H9 (cell line): Measurements from ENCODE around the gene BRSK2. TPM values are rescaled to one million over a fixed set of nuclear protein-coding genes. Genes with fewer than 3 reads are reported as not detected.

ENCODE experiments used
- DNase-seq: peaks from one replicate; pipeline ENCODE4 v3.0.0-alpha.2; 2017
- H2AFZ ChIP-seq: one replicate; pipeline ENCODE4 v1.6.1; 2013; ENCODE audit warnings: mild to moderate bottlenecking, low read length, control low read depth, moderate library complexity
- H2AK5ac ChIP-seq: 2 replicates; pipeline ENCODE4 v1.6.1; 2013; ENCODE audit warnings: low read length, control low read depth, mixed read lengths; ENCODE audit not compliant: insufficient read length
- H2BK120ac ChIP-seq: one replicate; pipeline ENCODE4 v1.6.1; 2013; ENCODE audit warnings: low read depth, mild to moderate bottlenecking, low read length, control low read depth, inconsistent platforms; ENCODE audit not compliant: poor library complexity, severe bottlenecking
- H2BK12ac ChIP-seq: 2 replicates; pipeline ENCODE4 v1.6.1; 2013; ENCODE audit warnings: low read length, control low read depth, mixed read lengths, low read depth; ENCODE audit not compliant: insufficient read length
- H2BK15ac ChIP-seq: 2 replicates; pipeline ENCODE4 v1.6.1; 2013; ENCODE audit warnings: low read depth, low read length, control low read depth
- H2BK20ac ChIP-seq: one replicate; pipeline ENCODE4 v1.6.1; 2013; ENCODE audit warnings: low read depth, mild to moderate bottlenecking, low read length, control low read depth, inconsistent platforms; ENCODE audit not compliant: poor library complexity, severe bottlenecking
- H2BK5ac ChIP-seq: 2 replicates; pipeline ENCODE4 v1.6.1; 2013; ENCODE audit warnings: low read length, control low read depth, mixed read lengths; ENCODE audit not compliant: insufficient read length
- H3K14ac ChIP-seq: 2 replicates; pipeline ENCODE4 v1.6.1; 2013; ENCODE audit warnings: low read length, control low read depth; ENCODE audit not compliant: insufficient read depth
- H3K18ac ChIP-seq: 2 replicates; pipeline ENCODE4 v1.6.1; 2013; ENCODE audit warnings: low read depth, mild to moderate bottlenecking, mixed read lengths, low read length, control low read depth; ENCODE audit not compliant: insufficient read length
- H3K23ac ChIP-seq: 2 replicates; pipeline ENCODE4 v1.6.1; 2013; ENCODE audit warnings: low read length, control low read depth, mixed read lengths, low read depth; ENCODE audit not compliant: insufficient read length
- H3K23me2 ChIP-seq: 2 replicates; pipeline ENCODE4 v1.6.1; 2013; ENCODE audit warnings: low read depth, mild to moderate bottlenecking, mixed read lengths, low read length, control low read depth; ENCODE audit not compliant: insufficient read length, poor library complexity, severe bottlenecking
- H3K27ac ChIP-seq: 2 replicates; pipeline ENCODE4 v1.5.1; 2013; ENCODE audit warnings: low read length, control low read depth, mixed read lengths, low read depth; ENCODE audit not compliant: insufficient read length
- H3K27me3 ChIP-seq: 2 replicates; pipeline ENCODE4 v1.6.1; 2013; ENCODE audit warnings: low read length, control low read depth, inconsistent platforms; ENCODE audit not compliant: insufficient read depth
- H3K4ac ChIP-seq: 2 replicates; pipeline ENCODE4 v1.6.1; 2013; ENCODE audit warnings: low read depth, mild to moderate bottlenecking, control low read depth, inconsistent platforms, low read length, moderate library complexity
- H3K4me1 ChIP-seq: 2 replicates; pipeline ENCODE4 v1.6.1; 2013; ENCODE audit warnings: low read length, control low read depth, inconsistent platforms; ENCODE audit not compliant: insufficient read depth
- H3K4me2 ChIP-seq: 2 replicates; pipeline ENCODE4 v1.6.1; 2013; ENCODE audit warnings: low read length, control low read depth, mixed read lengths; ENCODE audit not compliant: insufficient read length, insufficient read depth
- H3K56ac ChIP-seq: 2 replicates; pipeline ENCODE4 v1.6.1; 2013; ENCODE audit warnings: low read depth, mild to moderate bottlenecking, mixed read lengths, low read length, control low read depth; ENCODE audit not compliant: insufficient read length
- H3K79me1 ChIP-seq: 2 replicates; pipeline ENCODE4 v1.6.1; 2013; ENCODE audit warnings: low read depth, mild to moderate bottlenecking, moderate library complexity, low read length, control low read depth, inconsistent platforms; ENCODE audit not compliant: insufficient read depth, poor library complexity, severe bottlenecking
- H3K79me2 ChIP-seq: 2 replicates; pipeline ENCODE4 v1.6.1; 2013; ENCODE audit warnings: low read length, control low read depth, inconsistent platforms; ENCODE audit not compliant: insufficient read depth
- H3K9ac ChIP-seq: 2 replicates; pipeline ENCODE4 v1.6.1; 2013; ENCODE audit warnings: low read length, control low read depth, mixed read lengths; ENCODE audit not compliant: insufficient read length; ENCODE audit errors: extremely low read depth
- H3K9me3 ChIP-seq: one replicate; pipeline ENCODE4 v1.6.1; 2013; ENCODE audit warnings: low read depth, low read length, inconsistent platforms; ENCODE audit not compliant: control insufficient read depth
- H3T11ph ChIP-seq: one replicate; pipeline ENCODE4 v1.6.1; 2013; ENCODE audit warnings: mild to moderate bottlenecking, low read length, control low read depth, inconsistent platforms
- H4K20me1 ChIP-seq: one replicate; pipeline ENCODE4 v1.6.1; 2013; ENCODE audit not compliant: control insufficient read depth, insufficient read length, insufficient read depth
- H4K5ac ChIP-seq: 2 replicates; pipeline ENCODE4 v1.6.1; 2013; ENCODE audit warnings: low read depth, mild to moderate bottlenecking, mixed read lengths, low read length, control low read depth; ENCODE audit not compliant: insufficient read length
- H4K8ac ChIP-seq: replicated peaks from 2 replicates; pipeline ENCODE4 v1.6.1; 2013; ENCODE audit warnings: low read length, control low read depth, mixed read lengths, low read depth; ENCODE audit not compliant: insufficient read length
- H4K91ac ChIP-seq: 2 replicates; pipeline ENCODE4 v1.6.1; 2013; ENCODE audit warnings: low read depth, mild to moderate bottlenecking, moderate library complexity, mixed read lengths, low read length, control low read depth; ENCODE audit not compliant: insufficient read length
- H3K27ac Mint-ChIP-seq, 3 experiments: 2 replicates in 2 of 3; 3 replicates in 1 of 3; pipeline ENCODE4 v1.8.0; 2020 to 2021; ENCODE audit warnings: mixed read lengths in 3 of 3, mild to moderate bottlenecking in 1 of 3, moderate library complexity in 1 of 3
- H3K27me3 Mint-ChIP-seq: 2 replicates; pipeline ENCODE4 v1.8.0; 2021; ENCODE audit warnings: low read depth, mild to moderate bottlenecking, moderate library complexity, mixed read lengths
- H3K36me3 Mint-ChIP-seq, 3 experiments: 2 replicates in 2 of 3; 3 replicates in 1 of 3; pipeline ENCODE4 v1.8.0; 2020 to 2021; ENCODE audit warnings: low read depth in 3 of 3, mixed read lengths in 3 of 3; ENCODE audit not compliant: insufficient read depth in 1 of 3
- H3K4me1 Mint-ChIP-seq, 2 experiments: 2 replicates each; pipeline ENCODE4 v1.8.0; 2020; ENCODE audit warnings: mixed read lengths in 2 of 2
- H3K4me3 Mint-ChIP-seq, 2 experiments: 2 replicates in 1 of 2; 3 replicates in 1 of 2; pipeline ENCODE4 v1.8.0; 2020 to 2021; ENCODE audit warnings: mild to moderate bottlenecking in 2 of 2, mixed read lengths in 2 of 2, moderate library complexity in 1 of 2
- H3K9me3 Mint-ChIP-seq, 2 experiments: 2 replicates in 1 of 2; 3 replicates in 1 of 2; pipeline ENCODE4 v1.8.0; 2020; ENCODE audit warnings: mild to moderate bottlenecking in 2 of 2, mixed read lengths in 2 of 2, moderate library complexity in 1 of 2
- CTCF ChIP-seq: fragments of 200-600 bp; sonication (generic); conservative IDR thresholded peaks from 3 replicates; pipeline ENCODE4 v1.8.0; 2021; ENCODE audit warnings: antibody characterized with exemption, mild to moderate bottlenecking
- WGBS: extraction: QIAGEN DNeasy Blood & Tissue Kit; methylation state at CpG from one replicate; pipeline ENCODE4 v1.1.7; 2013; ENCODE audit warnings: missing lambda C conversion rate, low lambda C conversion rate, mixed read lengths; ENCODE audit not compliant: insufficient read length; ENCODE audit errors: extremely low coverage; 5-methylcytosine and 5-hydroxymethylcytosine counted together
- total RNA-seq: library from RNA; stranded (reverse); gene quantifications from 2 replicates; pipeline ENCODE4 v1.2.1, GENCODE V29; 2021

BRSK2 gene
- total RNA-seq, 1 experiment from 2014 or later: 28.4 TPM

DNA sequence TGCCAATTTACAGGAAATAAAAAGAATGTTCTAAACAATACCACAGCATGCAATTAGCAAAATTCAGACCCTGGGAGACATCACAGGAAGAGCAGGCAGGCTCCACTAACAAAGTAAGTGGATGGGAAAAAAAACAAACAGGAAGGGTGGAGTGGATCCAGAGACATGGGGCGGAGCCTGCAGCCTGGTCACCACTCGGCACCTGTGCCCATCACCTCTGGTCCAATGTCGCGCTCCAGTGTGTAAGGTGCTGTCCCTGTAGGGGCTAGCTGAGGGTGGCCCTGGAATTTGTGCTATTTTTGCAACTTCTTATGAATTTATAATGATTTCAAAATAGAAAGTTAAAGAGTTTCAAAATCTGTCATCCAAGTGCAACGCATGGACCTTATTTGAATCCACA is 107.9 kb downstream of the BRSK2 start:
- Histone ChIP-seq H3K79me2 (no peaks in the 10 kb centered on the region; the same call in 1 of the 2 replicates), H3K27me3 (no peaks in the 10 kb centered on the region), H2AK5ac (no peak overlapping the region), H3K9ac (no peak overlapping the region), H4K20me1 (peaks cover 2% of the 10 kb centered on the region), H3K18ac (no peak overlapping the region), H2BK20ac (no peak overlapping the region), H2BK120ac (no peak overlapping the region), H3K14ac (no peak overlapping the region), H3K23me2 (no peaks in the 10 kb centered on the region), H3T11ph (no peak overlapping the region), H3K4me2 (no peak overlapping the region), H4K8ac (no peak overlapping the region), H3K27ac (no peak overlapping the region), H4K91ac (no peak overlapping the region), H3K56ac (no peak overlapping the region), H2BK5ac (no peak overlapping the region), H3K9me3 (no peaks in the 10 kb centered on the region), H2BK12ac (no peak overlapping the region), H3K4ac (no peak overlapping the region), H4K5ac (no peak overlapping the region), H3K79me1 (peaks cover 3% of the 10 kb centered on the region), H2BK15ac (no peak overlapping the region), H2AFZ (no peak overlapping the region), H3K23ac (no peak overlapping the region), H3K4me1 (no peaks in the 10 kb centered on the region)
- peaks cover 8 to 15% of the 10 kb centered on the region in 2 experiments; a peak in 4 of 5 replicates for H3K9me3 Mint-ChIP-seq
- peaks cover 11 to 19% of the 10 kb centered on the region in 2 experiments for H3K4me1 Mint-ChIP-seq
- WGBS: no CpG with 5 or more reads among the region's 5 CpGs
- H3K27me3 Mint-ChIP-seq: peaks cover 4% of the 10 kb centered on the region
- H3K27ac Mint-ChIP-seq: no peak overlapping the region; a peak in 1 of 7 replicates
- no peak overlapping the region for H3K4me3 Mint-ChIP-seq
- DNase-seq: no peak
- peaks cover 3 to 15% (median 5%) of the 10 kb centered on the region in 3 experiments for H3K36me3 Mint-ChIP-seq
- TF ChIP-seq CTCF: no peak
